ENCODE results near the gene MS4A5.
"Not testable (repeated sequence)": the region's sequence is repeated elsewhere in the genome, so short reads cannot be mapped to it uniquely, and the experiment has no call there.

MS4A5 gene

GRCh38 chr11:60451185-60451584 is 21.8 kb downstream of the MS4A5 start:
- H3K4me1 Mint-ChIP-seq: peaks cover 16% of the 10 kb centered on the region
- CTCF ChIA-PET, H3K36me3 Mint-ChIP-seq, H3K9me3 Mint-ChIP-seq, H3K27ac Mint-ChIP-seq, DNase-seq, H3K4me3 Mint-ChIP-seq, H3K27me3 Mint-ChIP-seq: not testable (repeated sequence)

- Mint-ChIP-seq H3K27ac (no peak overlapping the region), H3K4me1 (no peaks in the 10 kb centered on the region), H3K36me3 (no peaks in the 10 kb centered on the region), H3K27me3 (peaks cover 7% of the 10 kb centered on the region), H3K4me3 (no peak overlapping the region), H3K9me3 (peaks cover 1% of the 10 kb centered on the region)
- DNase-seq: no peak
- CTCF ChIA-PET: no interaction called here
Observed at GRCh38 chr11:60454212-60454611, 24.8 kb downstream of the MS4A5 start.

GRCh38 chr11:60455531-60456042 is 26.2 kb downstream of the MS4A5 start, which contains the start of gene MS4A1:
MS4A1 (plus strand) TSS chr11:60455847; CDS start chr11:60462375, 6,528 bp downstream.
- H3K4me1 Mint-ChIP-seq: no peaks in the 10 kb centered on the region
- peaks cover 7% of the 10 kb centered on the region for H3K27me3 Mint-ChIP-seq
- H3K36me3 Mint-ChIP-seq: no peaks in the 10 kb centered on the region
- DNase-seq: no peak
- H3K4me3 Mint-ChIP-seq: no peak within 1 kb of the TSS
- H3K27ac Mint-ChIP-seq: no peak within 1 kb of the TSS
- CTCF ChIA-PET: interaction anchor here (0.6 to 0.9 kb wide), 2 partner anchors 30 to 110 kb away, joined by 3 read pairs; no protein-coding TSS in a partner anchor
- peaks cover 1% of the 10 kb centered on the region for H3K9me3 Mint-ChIP-seq

- Mint-ChIP-seq H3K9me3 (no peaks in the 10 kb centered on the region), H3K4me3 (no peak overlapping the region), H3K4me1 (no peaks in the 10 kb centered on the region), H3K36me3 (no peaks in the 10 kb centered on the region), H3K27ac (no peak overlapping the region), H3K27me3 (peaks cover 7% of the 10 kb centered on the region)
- CTCF ChIA-PET: interaction anchor here (0.6 kb wide), 1 partner anchor 160 kb away, joined by 3 read pairs; no protein-coding TSS in a partner anchor
- no peak for DNase-seq
Observed at GRCh38 chr11:60457576-60457975, 28.2 kb downstream of the MS4A5 start.

- Mint-ChIP-seq H3K9me3 (no peaks in the 10 kb centered on the region), H3K27me3 (peaks cover 7% of the 10 kb centered on the region), H3K36me3 (no peaks in the 10 kb centered on the region), H3K27ac (no peak overlapping the region), H3K4me3 (no peak overlapping the region), H3K4me1 (no peaks in the 10 kb centered on the region)
- DNase-seq: no peak
- CTCF ChIA-PET: interaction anchor here (0.6 kb wide), 1 partner anchor 50 kb away, joined by 3 read pairs; no protein-coding TSS in a partner anchor
Observed at GRCh38 chr11:60459345-60459744, 30.0 kb downstream of the MS4A5 start.

- Mint-ChIP-seq H3K4me1 (no peaks in the 10 kb centered on the region), H3K27ac (no peak overlapping the region), H3K4me3 (no peak overlapping the region), H3K36me3 (no peaks in the 10 kb centered on the region), H3K27me3 (no peaks in the 10 kb centered on the region), H3K9me3 (no peaks in the 10 kb centered on the region)
- CTCF ChIA-PET: interaction anchor here (0.7 kb wide), 1 partner anchor 26 kb away, joined by 3 read pairs; no protein-coding TSS in a partner anchor
- DNase-seq: no peak
Observed at GRCh38 chr11:60468829-60469228, 39.5 kb downstream of the MS4A5 start.

- no peaks in the 10 kb centered on the region for H3K9me3 Mint-ChIP-seq
- no peaks in the 10 kb centered on the region for H3K36me3 Mint-ChIP-seq
- H3K4me3 Mint-ChIP-seq: no peak overlapping the region
- H3K4me1 Mint-ChIP-seq: no peaks in the 10 kb centered on the region
- no peaks in the 10 kb centered on the region for H3K27me3 Mint-ChIP-seq
- H3K27ac Mint-ChIP-seq: no peak overlapping the region
- CTCF ChIA-PET: no interaction called here
- DNase-seq: no peak
Observed at GRCh38 chr11:60469723-60470122, 40.4 kb downstream of the MS4A5 start.

GRCh38 chr11:60477035-60477445 is 47.7 kb downstream of the MS4A5 start:
- Mint-ChIP-seq H3K27me3 (no peaks in the 10 kb centered on the region), H3K9me3 (no peaks in the 10 kb centered on the region)
- CTCF ChIA-PET: interaction anchor here (0.8 kb wide), 1 partner anchor 63 kb away, joined by 3 read pairs; no protein-coding TSS in a partner anchor

GRCh38 chr11:60482361-60482760 is 53.0 kb downstream of the MS4A5 start:
- no peak overlapping the region for H3K4me3 Mint-ChIP-seq
- no peak for DNase-seq
- H3K36me3 Mint-ChIP-seq: no peaks in the 10 kb centered on the region
- peaks cover 7% of the 10 kb centered on the region for H3K27me3 Mint-ChIP-seq
- H3K4me1 Mint-ChIP-seq: peaks cover 9% of the 10 kb centered on the region
- no peak overlapping the region for H3K27ac Mint-ChIP-seq
- CTCF ChIA-PET: no interaction called here
- H3K9me3 Mint-ChIP-seq: no peaks in the 10 kb centered on the region

More at GRCh38 chr11:60477035-60477445, 47.7 kb downstream of the MS4A5 start:
- Mint-ChIP-seq H3K4me1 (peaks cover 3% of the 10 kb centered on the region), H3K36me3 (no peaks in the 10 kb centered on the region), H3K4me3 (no peak overlapping the region), H3K27ac (no peak overlapping the region)
- DNase-seq: no peak

GRCh38 chr11:60485987-60486386 is 56.6 kb downstream of the MS4A5 start:
- no peaks in the 10 kb centered on the region for H3K9me3 Mint-ChIP-seq
- H3K4me3 Mint-ChIP-seq: no peak overlapping the region
- peak; percentile 23 for DNase-seq
- no peaks in the 10 kb centered on the region for H3K36me3 Mint-ChIP-seq
- CTCF ChIA-PET: no interaction called here
- peaks cover 10% of the 10 kb centered on the region for H3K27me3 Mint-ChIP-seq
- H3K27ac Mint-ChIP-seq: no peak overlapping the region
- peaks cover 9% of the 10 kb centered on the region for H3K4me1 Mint-ChIP-seq

- no peak for DNase-seq
- no peaks in the 10 kb centered on the region for H3K4me1 Mint-ChIP-seq
- H3K4me3 Mint-ChIP-seq: no peak within 1 kb of the TSS
- no peaks in the 10 kb centered on the region for H3K9me3 Mint-ChIP-seq
- no peak within 1 kb of the TSS for H3K27ac Mint-ChIP-seq
- no peaks in the 10 kb centered on the region for H3K36me3 Mint-ChIP-seq
- CTCF ChIA-PET: no interaction called here
- H3K27me3 Mint-ChIP-seq: peaks cover 27% of the 10 kb centered on the region
Observed at GRCh38 chr11:60492488-60493009, 63.2 kb downstream of the MS4A5 start, which contains the start of gene MS4A12. MS4A12 (plus strand) TSS chr11:60492778; CDS start chr11:60497319, 4,541 bp downstream.

GRCh38 chr11:60493454-60493853 is 64.1 kb downstream of the MS4A5 start:
- H3K27me3 Mint-ChIP-seq: peaks cover 27% of the 10 kb centered on the region
- CTCF ChIA-PET: no interaction called here
- no peak overlapping the region for H3K4me3 Mint-ChIP-seq
- H3K9me3 Mint-ChIP-seq: no peaks in the 10 kb centered on the region
- H3K27ac Mint-ChIP-seq: no peak overlapping the region
- no peaks in the 10 kb centered on the region for H3K36me3 Mint-ChIP-seq
- H3K4me1 Mint-ChIP-seq: no peaks in the 10 kb centered on the region
- DNase-seq: no peak
